SH-SY5Y (cell line): ENCODE data around the gene MTURN.
A peak's percentile ranks its signal among the peaks of the same experiment; 100 is the strongest.

Experiments used
- GATA2 ChIP-seq: IDR thresholded peaks from 2 replicates; pipeline ENCODE4 v1.6.1; 2011; ENCODE audit warnings: mild to moderate bottlenecking, low read depth, low read length
- GATA3 ChIP-seq: IDR thresholded peaks from 2 replicates; pipeline ENCODE4 v1.6.1; 2011; ENCODE audit warnings: low read depth, mild to moderate bottlenecking, low read length, moderate library complexity

Gene MTURN

DNA sequence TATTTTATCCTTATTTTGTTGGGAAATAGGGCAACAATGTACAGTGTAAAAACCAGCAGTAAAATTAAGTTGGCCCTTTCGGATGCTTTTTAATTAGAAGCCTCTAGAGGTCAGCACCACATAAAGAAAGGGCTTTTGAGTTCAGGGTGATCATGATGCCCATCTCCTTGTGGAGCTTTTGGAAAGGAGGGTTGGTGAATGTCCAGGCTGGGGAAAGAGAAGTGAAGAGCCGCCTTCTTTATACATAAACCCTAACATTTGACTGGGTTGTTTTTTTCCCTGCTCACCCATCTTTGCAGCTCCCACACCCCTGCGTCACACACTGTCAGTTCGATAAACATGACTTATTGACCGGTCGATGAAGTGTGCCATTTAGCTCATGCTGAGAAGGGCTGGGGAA lies 29.8 kb downstream of the MTURN start:
- TF ChIP-seq GATA3 (no peak), GATA2 (no peak)

- TF ChIP-seq GATA3 (no peak), GATA2 (no peak)
These were observed 30.8 kb downstream of the MTURN start for GRCh38 chr7:30165590-30165989.

DNA sequence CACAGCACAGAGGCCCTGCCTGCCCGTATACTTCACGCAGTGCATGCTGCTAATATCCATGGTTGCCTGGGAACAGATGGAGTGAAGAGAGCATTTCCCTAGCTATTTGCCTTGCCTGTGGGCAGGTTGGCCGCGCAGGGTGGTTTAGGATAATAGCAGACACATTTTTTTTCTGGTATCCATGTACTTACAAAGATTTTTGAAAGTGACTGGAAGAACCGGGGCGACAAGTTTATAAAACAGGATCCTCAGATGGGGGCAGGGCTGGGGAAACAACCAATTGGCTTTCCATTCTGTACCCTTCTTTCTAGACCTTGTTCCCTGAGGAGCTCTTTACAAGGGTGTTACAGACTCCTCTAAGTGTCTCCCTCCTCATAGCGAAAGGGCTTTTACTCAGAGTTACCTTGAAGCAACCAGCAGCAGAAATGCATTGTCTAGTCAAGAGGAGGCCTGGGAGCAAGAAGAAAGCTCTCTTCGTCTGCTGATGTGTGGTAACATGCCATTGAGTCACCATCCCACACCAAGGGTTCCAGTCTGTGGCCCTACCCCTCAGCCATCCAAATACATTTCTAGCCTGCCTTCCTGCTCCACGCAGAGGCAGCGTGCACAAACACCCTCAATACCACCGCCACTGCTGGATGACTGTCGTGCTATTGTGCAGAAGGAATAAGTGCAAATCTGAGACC lies 31.5 kb downstream of the MTURN start:
- TF ChIP-seq GATA3 (no peak), GATA2 (no peak)

- TF ChIP-seq GATA2: no peak
- no peak for TF ChIP-seq GATA3
These were observed 32.1 kb downstream of the MTURN start for GRCh38 chr7:30166841-30167235.

GRCh38 chr7:30167901-30168300 lies 33.1 kb downstream of the MTURN start:
- TF ChIP-seq GATA2 (no peak), GATA3 (no peak)

DNA sequence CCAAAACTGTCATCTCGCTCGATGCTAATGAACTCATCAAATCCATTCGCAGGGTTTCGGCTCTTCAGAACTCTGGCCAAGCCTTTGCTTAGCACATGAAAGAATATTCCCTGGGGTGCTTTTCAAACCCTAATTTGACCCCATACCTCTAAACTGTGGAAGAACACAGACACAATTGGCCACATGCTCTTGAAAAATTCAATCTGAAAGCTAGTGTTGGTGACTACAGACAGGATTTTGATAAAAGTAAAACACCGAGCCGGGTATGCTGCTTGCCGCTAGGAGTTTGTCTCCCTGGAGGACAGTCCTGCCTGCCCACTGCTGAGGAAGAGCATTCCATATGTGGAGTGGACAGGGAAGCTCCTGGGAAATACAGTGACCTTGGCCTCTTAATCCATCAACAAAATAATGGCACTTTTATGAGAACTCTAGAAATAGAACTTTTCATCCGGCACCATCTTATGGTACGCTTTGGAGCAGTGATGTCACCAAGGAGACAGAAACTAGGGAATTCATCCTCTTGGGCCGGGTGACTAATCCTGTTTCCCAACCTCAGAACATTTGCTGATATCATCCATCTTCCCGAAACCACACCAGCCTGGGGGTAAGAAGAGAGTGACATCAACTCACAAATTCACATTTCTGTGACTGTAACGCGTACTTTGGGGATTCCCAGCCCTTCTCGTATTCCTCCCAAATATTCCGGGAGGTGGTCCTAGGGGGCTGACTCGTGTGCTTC lies 34.2 kb downstream of the MTURN start:
- no peak for TF ChIP-seq GATA3
- TF ChIP-seq GATA2: no peak

GRCh38 chr7:30169579-30169978 lies 34.8 kb downstream of the MTURN start:
- TF ChIP-seq GATA3: no peak

- TF ChIP-seq GATA3: no peak
- TF ChIP-seq GATA2: no peak
These were observed 35.9 kb downstream of the MTURN start for GRCh38 chr7:30170476-30171205.

DNA sequence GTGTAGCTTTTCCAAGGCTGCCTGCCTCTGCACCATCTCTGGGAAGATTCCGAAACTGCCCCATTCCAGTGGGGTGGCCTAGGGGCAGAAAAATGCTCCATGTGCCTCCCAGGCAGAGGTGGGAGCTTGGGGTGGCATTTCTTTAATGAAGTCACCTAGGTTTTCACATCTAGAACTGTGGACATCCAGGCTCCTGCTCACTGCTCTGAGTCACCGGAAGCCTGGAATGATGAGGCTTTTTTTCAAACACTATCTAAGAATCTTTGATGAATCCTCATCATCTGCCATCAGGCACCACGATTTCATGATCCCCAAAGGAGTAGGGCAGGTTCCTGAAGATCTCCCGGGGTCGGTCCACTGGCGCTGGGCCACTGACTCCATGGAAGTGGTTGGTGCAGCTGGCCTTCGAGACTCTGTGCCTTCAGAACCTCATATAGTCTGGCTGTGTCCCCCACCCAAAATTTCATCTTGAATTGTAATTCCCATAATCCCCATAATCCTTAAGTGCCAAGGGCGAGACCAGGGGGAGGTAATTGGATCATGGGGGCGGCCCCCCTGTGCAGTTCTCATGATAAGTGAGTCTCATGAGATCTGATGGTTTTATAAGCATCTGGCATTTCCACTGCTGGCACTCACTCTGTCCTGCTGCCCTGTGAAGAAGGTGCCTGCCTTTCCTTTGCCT lies 37.1 kb downstream of the MTURN start:
- peak; percentile 38; the same call in 1 of the 2 replicates for TF ChIP-seq GATA2
- no peak for TF ChIP-seq GATA3

GRCh38 chr7:30172451-30172850 lies 37.7 kb downstream of the MTURN start:
- TF ChIP-seq GATA2: no peak
- TF ChIP-seq GATA3: no peak

DNA sequence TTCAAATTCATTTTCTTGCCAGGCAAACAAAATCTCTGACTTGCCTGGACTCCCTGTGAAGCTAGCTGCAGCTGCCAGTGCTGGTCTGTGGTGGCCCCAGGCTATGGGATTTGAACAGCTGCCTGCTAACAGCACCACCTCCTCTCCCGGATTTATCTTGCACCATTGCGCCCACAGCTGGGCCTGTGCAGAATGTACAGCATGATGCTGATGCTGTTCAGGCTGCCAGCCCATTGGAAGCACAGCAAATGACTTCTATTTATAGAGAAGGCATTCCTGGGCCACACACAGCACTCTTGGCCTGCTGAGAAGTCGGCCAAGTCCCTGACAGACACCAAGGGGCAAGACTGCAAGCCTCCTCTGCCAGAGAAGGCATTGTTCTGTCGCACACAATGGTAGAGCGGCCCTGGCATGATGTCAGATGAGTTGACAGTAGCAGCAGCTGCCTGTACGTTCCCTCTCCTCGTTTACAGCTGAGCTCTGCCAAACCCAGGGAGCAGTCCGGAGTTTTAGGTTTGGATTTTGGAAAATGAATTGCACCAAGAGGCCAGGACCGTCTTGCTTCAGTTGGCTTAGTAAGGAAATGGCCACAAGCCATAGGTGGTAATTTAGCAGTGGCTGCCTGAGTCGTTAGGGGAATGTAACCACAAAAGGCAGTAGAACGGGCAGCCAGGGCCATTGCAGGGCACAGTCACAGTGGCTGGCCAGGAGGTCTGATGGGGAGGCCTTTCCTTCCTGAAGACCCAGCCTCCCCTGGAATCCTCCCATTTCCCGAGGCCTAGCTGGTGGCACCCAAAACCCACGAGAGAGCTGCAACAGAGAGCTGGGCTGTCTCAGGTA lies 38.5 kb downstream of the MTURN start:
- TF ChIP-seq GATA3 (no peak), GATA2 (no peak)

- no peak for TF ChIP-seq GATA3
- no peak for TF ChIP-seq GATA2
These were observed 40.4 kb downstream of the MTURN start for GRCh38 chr7:30175180-30175579.

DNA sequence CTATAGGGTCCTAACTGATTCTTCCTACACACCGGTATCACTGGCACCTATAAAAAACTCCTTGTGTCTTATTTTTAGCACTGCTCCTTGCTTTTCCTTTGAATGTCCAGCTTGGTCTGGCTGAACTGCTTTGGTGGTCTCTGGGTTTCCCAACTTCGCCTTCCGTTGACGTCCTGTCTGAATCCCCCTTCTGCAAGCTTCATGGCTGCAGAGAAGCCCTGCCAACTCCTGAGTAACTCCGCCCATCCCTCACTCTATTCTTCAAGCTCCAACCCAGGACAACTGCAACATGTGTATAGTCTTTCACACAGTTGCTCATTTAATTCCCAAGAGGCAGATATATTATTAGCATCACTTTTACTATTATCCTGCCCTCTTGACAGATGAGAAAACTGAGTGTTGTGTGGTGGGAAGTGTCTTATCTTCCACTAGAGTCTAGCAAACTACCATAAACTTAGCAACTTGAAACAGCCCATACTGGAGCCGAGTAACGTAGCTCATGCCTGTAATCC lies 40.9 kb downstream of the MTURN start:
- TF ChIP-seq GATA2 (no peak), GATA3 (no peak)

GRCh38 chr7:30176463-30177109 lies 41.8 kb downstream of the MTURN start:
- TF ChIP-seq GATA3: no peak
